Natural killer cell treated with Interleukin-12 subunit alpha and Interleukin-12 subunit beta and Interleukin-15 and Interleukin-18, amount 100 ng/mL, for 72 hours (primary cell): ENCODE measurements around the gene ANKDD1A. TPM values are rescaled to one million over a fixed set of nuclear protein-coding genes. Genes with fewer than 3 reads are reported as not detected.

Experiments
- ATAC-seq, 2 donors: fragments of 150-1000 bp; cut with Tn5 transposase in 1 of 2; sonication (Bioruptor Pico), chemical (Tn5 transposase) in 1 of 2; 2 replicates each; pipeline ENCODE4 v1.10.0; 2021
- DNase-seq: peaks from one replicate; pipeline ENCODE4 v3.0.0; 2022; ENCODE audit warnings: low spot score
- H3K27ac Mint-ChIP-seq, 2 donors: 1 replicate in 1 of 2; 2 replicates in 1 of 2; pipeline ENCODE4 v1.8.0; 2022; ENCODE audit warnings: mixed read lengths in 2 of 2, mild to moderate bottlenecking in 1 of 2, moderate library complexity in 1 of 2
- H3K27me3 Mint-ChIP-seq, 2 donors: 1 replicate in 1 of 2; 2 replicates in 1 of 2; pipeline ENCODE4 v1.8.0; 2022; ENCODE audit warnings: mixed read lengths in 2 of 2
- H3K36me3 Mint-ChIP-seq: one replicate; pipeline ENCODE4 v1.8.0; 2022; ENCODE audit warnings: mixed read lengths
- H3K4me1 Mint-ChIP-seq, 2 donors: 1 replicate in 1 of 2; 2 replicates in 1 of 2; pipeline ENCODE4 v1.8.0; 2022; ENCODE audit warnings: low read depth in 2 of 2, mixed read lengths in 2 of 2, mild to moderate bottlenecking in 1 of 2
- H3K4me3 Mint-ChIP-seq: one replicate; pipeline ENCODE4 v1.8.0; 2022; ENCODE audit warnings: mixed read lengths
- H3K9me3 Mint-ChIP-seq: 2 replicates; pipeline ENCODE4 v1.8.0; 2022; ENCODE audit warnings: mixed read lengths
- total RNA-seq, 2 donors: library from RNA; stranded (reverse); gene quantifications; one replicate each; pipeline ENCODE4 v1.2.3, GENCODE V29; 2022

The ANKDD1A gene
- total RNA-seq, 2 donors from 2014 or later: 3.1 to 5.0 TPM

GRCh38 chr15:64884679-64885078 is 27.0 kb upstream of the ANKDD1A start:
- DNase-seq (no peak), ATAC-seq (no peak)
- Mint-ChIP-seq H3K27me3 (no peaks in the 10 kb centered on the region), H3K27ac (peak overlapping the region; percentile 86 to 88), H3K4me3 (peak overlapping the region; percentile 89), H3K36me3 (no peaks in the 10 kb centered on the region), H3K4me1 (peaks cover 24 to 33% of the 10 kb centered on the region in 2 donors), H3K9me3 (no peaks in the 10 kb centered on the region)

- Mint-ChIP-seq H3K9me3 (no peaks in the 10 kb centered on the region), H3K36me3 (no peaks in the 10 kb centered on the region), H3K4me1 (peaks cover 34 to 43% of the 10 kb centered on the region in 2 donors), H3K4me3 (no peak overlapping the region), H3K27me3 (no peaks in the 10 kb centered on the region), H3K27ac (no peak overlapping the region)
- no peak for ATAC-seq
- no peak for DNase-seq
Observed at GRCh38 chr15:64888336-64888735, 23.4 kb upstream of the ANKDD1A start.

GRCh38 chr15:64891561-64891960 is 20.1 kb upstream of the ANKDD1A start:
- no peaks in the 10 kb centered on the region for H3K9me3 Mint-ChIP-seq
- peaks cover 54 to 57% of the 10 kb centered on the region in 2 donors for H3K4me1 Mint-ChIP-seq
- H3K27ac Mint-ChIP-seq: peak overlapping the region; percentile 98 to 100
- no peak for DNase-seq
- H3K36me3 Mint-ChIP-seq: no peaks in the 10 kb centered on the region
- H3K27me3 Mint-ChIP-seq: no peaks in the 10 kb centered on the region
- peak overlapping the region; percentile 88 for H3K4me3 Mint-ChIP-seq
- no peak for ATAC-seq

GRCh38 chr15:64892847-64893403 is 18.8 kb upstream of the ANKDD1A start:
- peak overlapping the region; percentile 98 to 100 for H3K27ac Mint-ChIP-seq
- H3K36me3 Mint-ChIP-seq: no peaks in the 10 kb centered on the region
- peak overlapping the region; percentile 88 for H3K4me3 Mint-ChIP-seq
- DNase-seq (no peak), ATAC-seq (no peak)
- H3K9me3 Mint-ChIP-seq: no peaks in the 10 kb centered on the region
- no peaks in the 10 kb centered on the region for H3K27me3 Mint-ChIP-seq
- peaks cover 65 to 66% of the 10 kb centered on the region in 2 donors for H3K4me1 Mint-ChIP-seq

GRCh38 chr15:64893481-64894394 is 18.0 kb upstream of the ANKDD1A start:
- no peaks in the 10 kb centered on the region for H3K36me3 Mint-ChIP-seq
- peak overlapping the region; percentile 88 for H3K4me3 Mint-ChIP-seq
- peak overlapping the region; percentile 98 to 100 for H3K27ac Mint-ChIP-seq
- ATAC-seq (peak; percentile 88 to 89), DNase-seq (peak; percentile 95)
- H3K9me3 Mint-ChIP-seq: no peaks in the 10 kb centered on the region
- peaks cover 69 to 70% of the 10 kb centered on the region in 2 donors for H3K4me1 Mint-ChIP-seq
- H3K27me3 Mint-ChIP-seq: no peaks in the 10 kb centered on the region

GRCh38 chr15:64894395-64895056 is 17.2 kb upstream of the ANKDD1A start:
- H3K27me3 Mint-ChIP-seq: no peaks in the 10 kb centered on the region
- H3K27ac Mint-ChIP-seq: peak overlapping the region; percentile 98 to 100
- DNase-seq (no peak), ATAC-seq (peak in 1 of 2 donors; percentile 24)
- peak overlapping the region; percentile 88 for H3K4me3 Mint-ChIP-seq
- H3K4me1 Mint-ChIP-seq: peaks cover 69 to 70% of the 10 kb centered on the region in 2 donors
- H3K9me3 Mint-ChIP-seq: no peaks in the 10 kb centered on the region
- no peaks in the 10 kb centered on the region for H3K36me3 Mint-ChIP-seq

GRCh38 chr15:64895285-64896065 is 16.2 kb upstream of the ANKDD1A start:
- DNase-seq (peak; percentile 86), ATAC-seq (peak; percentile 57 to 77)
- no peaks in the 10 kb centered on the region for H3K36me3 Mint-ChIP-seq
- peaks cover 69 to 70% of the 10 kb centered on the region in 2 donors for H3K4me1 Mint-ChIP-seq
- peak overlapping the region; percentile 88 for H3K4me3 Mint-ChIP-seq
- no peaks in the 10 kb centered on the region for H3K27me3 Mint-ChIP-seq
- H3K27ac Mint-ChIP-seq: peak overlapping the region; percentile 98 to 100
- H3K9me3 Mint-ChIP-seq: no peaks in the 10 kb centered on the region

GRCh38 chr15:64896371-64897069 is 15.2 kb upstream of the ANKDD1A start:
- peak overlapping the region; percentile 98 to 100 for H3K27ac Mint-ChIP-seq
- peak overlapping the region; percentile 88 for H3K4me3 Mint-ChIP-seq
- peaks cover 62 to 69% of the 10 kb centered on the region in 2 donors for H3K4me1 Mint-ChIP-seq
- no peaks in the 10 kb centered on the region for H3K27me3 Mint-ChIP-seq
- DNase-seq: no peak
- H3K36me3 Mint-ChIP-seq: peaks cover 6% of the 10 kb centered on the region
- H3K9me3 Mint-ChIP-seq: peaks cover 3% of the 10 kb centered on the region
- ATAC-seq: no peak

- Mint-ChIP-seq H3K36me3 (peaks cover 6% of the 10 kb centered on the region), H3K4me1 (peaks cover 56 to 68% of the 10 kb centered on the region in 2 donors), H3K27me3 (no peaks in the 10 kb centered on the region), H3K9me3 (peaks cover 3% of the 10 kb centered on the region), H3K4me3 (no peak overlapping the region), H3K27ac (peak overlapping the region; percentile 98 to 100)
- ATAC-seq (no peak), DNase-seq (no peak)
Observed at GRCh38 chr15:64897345-64897985, 14.2 kb upstream of the ANKDD1A start.

GRCh38 chr15:64898406-64898805 is 13.3 kb upstream of the ANKDD1A start:
- Mint-ChIP-seq H3K27me3 (no peaks in the 10 kb centered on the region), H3K4me3 (no peak overlapping the region), H3K36me3 (peaks cover 6% of the 10 kb centered on the region), H3K4me1 (peaks cover 56 to 68% of the 10 kb centered on the region in 2 donors), H3K27ac (peak overlapping the region; percentile 98 to 100), H3K9me3 (peaks cover 3% of the 10 kb centered on the region)
- DNase-seq (no peak), ATAC-seq (no peak)

- Mint-ChIP-seq H3K9me3 (peaks cover 3% of the 10 kb centered on the region), H3K27me3 (no peaks in the 10 kb centered on the region), H3K27ac (no peak overlapping the region), H3K36me3 (peaks cover 6% of the 10 kb centered on the region), H3K4me3 (no peak overlapping the region), H3K4me1 (peaks cover 45 to 54% of the 10 kb centered on the region in 2 donors)
- ATAC-seq (no peak), DNase-seq (no peak)
Observed at GRCh38 chr15:64901141-64901540, 10.6 kb upstream of the ANKDD1A start.

GRCh38 chr15:64901914-64902313 is 9.8 kb upstream of the ANKDD1A start:
- no peak for DNase-seq
- Mint-ChIP-seq H3K4me3 (no peak overlapping the region), H3K27ac (peak overlapping the region; percentile 46 to 61), H3K9me3 (peaks cover 3% of the 10 kb centered on the region), H3K27me3 (no peaks in the 10 kb centered on the region), H3K36me3 (peaks cover 6% of the 10 kb centered on the region), H3K4me1 (peaks cover 37 to 46% of the 10 kb centered on the region in 2 donors)
- ATAC-seq: peak in 1 of 2 donors; percentile 44
